MM.1S (cell line): ENCODE results near the gene SF3B4.
A peak's percentile ranks its signal among the peaks of the same experiment; 100 is the strongest.
"Not testable (repeated sequence)": the region's sequence is repeated elsewhere in the genome, so short reads cannot be mapped to it uniquely, and the experiment has no call there.

ENCODE experiments used
- DNase-seq: peaks from one replicate; pipeline ENCODE4 v3.0.0-alpha.2; 2015
- H2AFZ ChIP-seq: fragments of 300-600 bp; sonication (generic); 2 replicates; pipeline ENCODE4 v1.6.0; 2016; ENCODE audit warnings: antibody characterized with exemption, low read length
- H3F3A ChIP-seq: fragments of 300-600 bp; sonication (generic); 2 replicates; pipeline ENCODE4 v1.6.1; 2016; ENCODE audit warnings: mild to moderate bottlenecking, antibody characterized with exemption, low read length, moderate library complexity, mixed read lengths; ENCODE audit not compliant: insufficient read depth
- H3K27ac ChIP-seq: fragments of 300-600 bp; sonication (generic); 2 replicates; pipeline ENCODE4 v1.5.1; 2016; ENCODE audit warnings: mild to moderate bottlenecking, low read length
- H3K27me3 ChIP-seq: fragments of 300-600 bp; sonication (generic); replicated peaks from 2 replicates; pipeline ENCODE4 v1.6.0; 2016; ENCODE audit warnings: low read length; ENCODE audit not compliant: insufficient read depth
- H3K36me3 ChIP-seq: fragments of 300-600 bp; sonication (generic); replicated peaks from 2 replicates; pipeline ENCODE4 v1.6.1; 2016; ENCODE audit warnings: mild to moderate bottlenecking, low read length, mixed read lengths; ENCODE audit not compliant: insufficient read depth
- H3K4me1 ChIP-seq: fragments of 300-600 bp; sonication (generic); 2 replicates; pipeline ENCODE4 v1.6.1; 2016; ENCODE audit warnings: low read length, mixed read lengths
- H3K4me2 ChIP-seq: fragments of 300-600 bp; sonication (generic); 2 replicates; pipeline ENCODE4 v1.6.0; 2016; ENCODE audit warnings: low read depth, low read length
- H3K4me3 ChIP-seq: fragments of 300-600 bp; sonication (generic); 2 replicates; pipeline ENCODE4 v1.5.1; 2016; ENCODE audit warnings: low read length, mixed read lengths
- H3K79me2 ChIP-seq: fragments of 300-600 bp; sonication (generic); 2 replicates; pipeline ENCODE4 v1.6.1; 2016; ENCODE audit warnings: mixed run types, low read length, mixed read lengths
- H3K9ac ChIP-seq: fragments of 300-600 bp; sonication (generic); 2 replicates; pipeline ENCODE4 v1.6.1; 2016; ENCODE audit warnings: low read length, mixed read lengths
- H3K9me2 ChIP-seq: fragments of 300-600 bp; sonication (generic); replicated peaks from 2 replicates; pipeline ENCODE4 v1.6.1; 2016; ENCODE audit warnings: mild to moderate bottlenecking, low read length, mixed read lengths; ENCODE audit not compliant: insufficient read depth
- H3K9me3 ChIP-seq: fragments of 300-600 bp; sonication (generic); replicated peaks from 2 replicates; pipeline ENCODE4 v1.6.1; 2016; ENCODE audit warnings: mild to moderate bottlenecking, low read length, mixed read lengths; ENCODE audit not compliant: insufficient read depth
- H4K20me1 ChIP-seq: fragments of 300-600 bp; sonication (generic); 2 replicates; pipeline ENCODE4 v1.6.1; 2016; ENCODE audit warnings: mild to moderate bottlenecking, low read length, moderate library complexity, mixed read lengths; ENCODE audit not compliant: insufficient read depth
- CTCF ChIP-seq: fragments of 300-600 bp; sonication (generic); IDR thresholded peaks from 2 replicates; pipeline ENCODE4 v1.5.1; 2016; ENCODE audit warnings: antibody characterized with exemption, low read length, mixed read lengths
- EZH2 ChIP-seq: fragments of 300-600 bp; sonication (generic); optimal IDR thresholded peaks from 2 replicates; pipeline ENCODE3; 2017; ENCODE audit warnings: low read depth, mild to moderate bottlenecking, antibody characterized with exemption, low read length, mixed read lengths
- EZH2phosphoT487 ChIP-seq: fragments of 300-600 bp; sonication (generic); IDR thresholded peaks from 2 replicates; pipeline ENCODE4 v1.6.1; 2018; ENCODE audit warnings: antibody characterized with exemption, low read length

Gene SF3B4

GRCh38 chr1:149886396-149887195 is 41.0 kb downstream of the SF3B4 start:
- Histone ChIP-seq H3F3A (peaks cover 55% of the 10 kb centered on the region), H3K4me3 (peak overlapping the region; percentile 64), H3K36me3 (no peaks in the 10 kb centered on the region), H3K27ac (peak overlapping the region; percentile 92), H3K9ac (peak overlapping the region; percentile 86), H3K9me3 (no peaks in the 10 kb centered on the region), H2AFZ (no peak overlapping the region), H3K27me3 (no peaks in the 10 kb centered on the region), H3K9me2 (no peaks in the 10 kb centered on the region), H4K20me1 (no peaks in the 10 kb centered on the region), H3K4me1 (peaks cover 16% of the 10 kb centered on the region), H3K4me2 (peak overlapping the region; percentile 78; the same call in 1 of the 2 replicates), H3K79me2 (no peaks in the 10 kb centered on the region)
- peak; percentile 100 for DNase-seq
- TF ChIP-seq CTCF (no peak), EZH2phosphoT487 (no peak), EZH2 (no peak)

- Histone ChIP-seq H3K4me3 (peak overlapping the region; percentile 64), H3K4me1 (peaks cover 16% of the 10 kb centered on the region), H3F3A (peaks cover 55% of the 10 kb centered on the region), H3K9ac (peak overlapping the region; percentile 84), H3K27ac (peak overlapping the region; percentile 92), H3K4me2 (peak overlapping the region; percentile 78)
- not testable (repeated sequence) for H2AFZ ChIP-seq, H3K36me3 ChIP-seq, H3K9me3 ChIP-seq, H4K20me1 ChIP-seq, DNase-seq, H3K9me2 ChIP-seq, H3K79me2 ChIP-seq, H3K27me3 ChIP-seq
Observed at GRCh38 chr1:149886121-149886395, 41.5 kb downstream of the SF3B4 start.

GRCh38 chr1:149885339-149886120 is 42.1 kb downstream of the SF3B4 start:
- Histone ChIP-seq H3F3A (peaks cover 55% of the 10 kb centered on the region), H3K4me1 (peaks cover 16% of the 10 kb centered on the region), H3K36me3 (no peaks in the 10 kb centered on the region), H3K4me2 (peak overlapping the region; percentile 78), H3K9me2 (no peaks in the 10 kb centered on the region), H2AFZ (peak overlapping the region; percentile 10; the same call in 1 of the 2 replicates), H3K27ac (peak overlapping the region; percentile 92), H3K79me2 (no peaks in the 10 kb centered on the region), H3K27me3 (no peaks in the 10 kb centered on the region), H4K20me1 (no peaks in the 10 kb centered on the region), H3K9me3 (no peaks in the 10 kb centered on the region), H3K4me3 (peak overlapping the region; percentile 64), H3K9ac (peak overlapping the region; percentile 84)
- TF ChIP-seq CTCF (peak; percentile 25), EZH2 (no peak)
- DNase-seq: peak; percentile 92
